GM10248 (cell line): ENCODE measurements around the gene COTL1.

Source experiments
- CTCF ChIA-PET: fragments of 300-600 bp; sonication (Branson Sonifier 250); formaldehyde crosslinking; extraction: SDS; loops from one replicate; lab custom pipeline; 2021; ENCODE audit warnings: antibody characterized with exemption; lab: Yijun Ruan, JAX
- POLR2A ChIA-PET: fragments of 350-650 bp; sonication (Branson Sonifier 250); formaldehyde crosslinking; extraction: SDS; loops from one replicate; lab custom pipeline; 2020; ENCODE audit warnings: antibody characterized with exemption; lab: Yijun Ruan, JAX
- DNase-seq: peaks from one replicate; pipeline ENCODE4 v3.0.0; 2012; ENCODE audit errors: extremely low spot score
- TF ChIP-seq, protein P1 (sequence below): IDR thresholded peaks from 2 replicates; pipeline ENCODE4 v1.5.1; 2012; ENCODE audit warnings: mild to moderate bottlenecking, low read depth; ENCODE audit errors: extremely low read depth, missing control alignments, control extremely low read depth

Gene COTL1

DNA sequence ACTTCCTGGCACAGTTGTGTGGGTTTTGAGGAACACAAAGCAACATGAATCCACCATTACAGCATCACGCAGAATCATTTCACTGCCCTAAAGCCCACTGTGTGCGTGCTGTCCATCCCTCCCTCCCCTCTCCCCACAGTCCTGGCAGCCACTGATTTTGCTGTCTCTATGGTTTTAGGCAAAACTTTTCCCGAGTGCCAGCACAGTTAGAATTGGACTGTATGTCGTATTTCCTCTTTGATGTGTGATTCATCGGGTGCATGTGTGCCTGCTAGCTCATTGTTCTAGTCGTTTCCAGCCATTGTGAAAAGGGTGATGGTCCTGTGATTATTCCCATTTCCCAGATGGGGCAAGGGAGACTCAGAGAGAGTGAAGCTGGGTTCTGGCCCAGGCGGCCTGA, 43.1 kb upstream of the COTL1 start:
- no peak for DNase-seq
- ChIA-PET CTCF (interaction anchor here (0.9 to 5.4 kb wide), 2 partner anchors 11 to 12 kb away, joined by 3 to 63 read pairs; no protein-coding TSS in a partner anchor), POLR2A (interaction anchor here (0.6 kb wide), 1 partner anchor 8 kb away, joined by 3 read pairs; no protein-coding TSS in a partner anchor)

DNA sequence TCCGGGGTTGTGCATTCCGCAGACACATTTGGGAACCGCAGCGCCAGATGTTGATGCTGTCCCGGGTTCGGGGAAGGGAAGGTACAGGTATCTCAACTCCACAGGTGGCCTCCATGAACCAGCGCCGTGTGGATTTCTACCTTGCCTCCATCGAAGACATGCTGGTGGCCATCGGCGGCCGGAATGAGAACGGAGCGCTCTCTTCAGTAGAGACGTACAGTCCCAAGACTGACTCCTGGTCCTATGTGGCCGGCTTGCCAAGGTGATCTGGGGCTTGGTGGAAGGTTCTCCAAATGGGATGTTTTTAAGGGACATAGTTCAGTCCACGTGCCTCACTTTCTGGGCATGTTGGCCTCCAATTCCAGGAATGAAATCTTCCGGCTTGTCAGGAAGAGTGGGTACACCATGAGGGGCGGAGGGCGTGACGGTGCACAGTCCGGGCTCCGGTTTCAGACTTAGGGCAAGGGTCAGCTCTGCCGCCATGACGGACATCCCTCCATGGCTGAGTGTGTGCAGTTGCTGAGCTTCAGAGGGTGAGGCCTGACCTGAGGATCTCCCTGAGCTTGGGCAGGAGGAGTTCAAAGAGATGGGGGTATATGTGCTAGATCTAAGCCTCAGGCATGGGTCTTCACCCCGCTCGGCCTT, 41.9 kb upstream of the COTL1 start:
- CTCF ChIA-PET, result interaction anchor here (3.1 to 5.4 kb wide), 2 partner anchors 12 to 13 kb away, joined by 15 to 63 read pairs; no protein-coding TSS in a partner anchor
- POLR2A ChIA-PET, result no interaction called here
- TF ChIP-seq, protein P1, sequence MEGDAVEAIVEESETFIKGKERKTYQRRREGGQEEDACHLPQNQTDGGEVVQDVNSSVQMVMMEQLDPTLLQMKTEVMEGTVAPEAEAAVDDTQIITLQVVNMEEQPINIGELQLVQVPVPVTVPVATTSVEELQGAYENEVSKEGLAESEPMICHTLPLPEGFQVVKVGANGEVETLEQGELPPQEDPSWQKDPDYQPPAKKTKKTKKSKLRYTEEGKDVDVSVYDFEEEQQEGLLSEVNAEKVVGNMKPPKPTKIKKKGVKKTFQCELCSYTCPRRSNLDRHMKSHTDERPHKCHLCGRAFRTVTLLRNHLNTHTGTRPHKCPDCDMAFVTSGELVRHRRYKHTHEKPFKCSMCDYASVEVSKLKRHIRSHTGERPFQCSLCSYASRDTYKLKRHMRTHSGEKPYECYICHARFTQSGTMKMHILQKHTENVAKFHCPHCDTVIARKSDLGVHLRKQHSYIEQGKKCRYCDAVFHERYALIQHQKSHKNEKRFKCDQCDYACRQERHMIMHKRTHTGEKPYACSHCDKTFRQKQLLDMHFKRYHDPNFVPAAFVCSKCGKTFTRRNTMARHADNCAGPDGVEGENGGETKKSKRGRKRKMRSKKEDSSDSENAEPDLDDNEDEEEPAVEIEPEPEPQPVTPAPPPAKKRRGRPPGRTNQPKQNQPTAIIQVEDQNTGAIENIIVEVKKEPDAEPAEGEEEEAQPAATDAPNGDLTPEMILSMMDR, result no peak
- DNase-seq, result no peak

More for the DNA sequence above, 43.1 kb upstream of the COTL1 start:
- TF ChIP-seq, protein P1, result no peak

DNA sequence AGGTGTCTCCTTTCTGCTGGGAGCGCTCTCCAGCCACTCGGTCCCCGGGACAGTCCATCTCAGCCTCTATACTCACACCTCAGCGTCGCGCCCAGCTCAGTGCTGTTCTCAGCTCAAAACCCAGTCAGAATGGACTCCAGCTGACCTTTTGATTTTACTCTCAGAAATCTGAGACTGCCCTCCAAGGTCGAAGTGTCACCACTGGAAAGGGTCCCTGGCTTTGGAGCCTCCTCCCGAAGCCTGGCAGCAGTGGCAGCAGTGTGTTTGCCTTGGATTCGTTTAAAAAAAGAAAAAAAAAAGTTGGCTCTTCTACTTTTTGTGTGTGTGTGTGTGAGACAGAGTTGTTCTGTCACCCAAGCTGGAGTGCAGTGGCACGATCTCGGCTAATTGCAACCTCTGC, 40.8 kb upstream of the COTL1 start:
- POLR2A ChIA-PET, result no interaction called here
- CTCF ChIA-PET, result interaction anchor here (0.7 to 3.1 kb wide), 4 partner anchors 8 to 68 kb away, joined by 3 to 15 read pairs (median 4); no protein-coding TSS in a partner anchor
- TF ChIP-seq, protein P1, result no peak
- DNase-seq, result no peak

DNA sequence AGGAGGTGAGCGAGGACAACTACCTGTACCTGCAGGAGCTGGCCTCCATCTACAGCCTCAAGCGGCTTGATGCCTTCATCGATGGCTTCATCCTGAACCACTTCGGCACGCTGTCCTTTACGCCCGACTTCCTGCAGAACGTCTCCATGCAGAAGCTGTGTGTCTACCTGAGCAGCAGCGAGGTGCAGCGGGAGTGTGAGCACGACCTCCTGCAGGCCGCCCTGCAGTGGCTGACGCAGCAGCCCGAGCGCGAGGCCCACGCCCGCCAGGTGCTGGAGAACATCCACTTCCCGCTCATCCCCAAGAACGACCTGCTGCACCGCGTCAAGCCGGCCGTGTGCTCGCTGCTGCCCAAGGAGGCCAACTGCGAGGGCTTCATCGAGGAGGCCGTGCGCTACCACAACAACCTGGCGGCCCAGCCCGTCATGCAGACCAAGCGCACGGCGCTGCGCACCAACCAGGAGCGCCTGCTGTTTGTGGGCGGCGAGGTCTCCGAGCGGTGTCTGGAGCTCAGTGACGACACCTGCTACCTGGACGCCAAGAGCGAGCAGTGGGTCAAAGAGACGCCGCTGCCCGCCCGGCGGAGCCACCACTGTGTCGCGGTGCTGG, 39.5 kb upstream of the COTL1 start:
- ChIA-PET POLR2A (no interaction called here), CTCF (interaction anchor here (0.8 to 3.1 kb wide), 4 partner anchors 9 to 68 kb away, joined by 3 to 15 read pairs (median 3); no protein-coding TSS in a partner anchor)
- DNase-seq, result no peak
- TF ChIP-seq, protein P1, result no peak

DNA sequence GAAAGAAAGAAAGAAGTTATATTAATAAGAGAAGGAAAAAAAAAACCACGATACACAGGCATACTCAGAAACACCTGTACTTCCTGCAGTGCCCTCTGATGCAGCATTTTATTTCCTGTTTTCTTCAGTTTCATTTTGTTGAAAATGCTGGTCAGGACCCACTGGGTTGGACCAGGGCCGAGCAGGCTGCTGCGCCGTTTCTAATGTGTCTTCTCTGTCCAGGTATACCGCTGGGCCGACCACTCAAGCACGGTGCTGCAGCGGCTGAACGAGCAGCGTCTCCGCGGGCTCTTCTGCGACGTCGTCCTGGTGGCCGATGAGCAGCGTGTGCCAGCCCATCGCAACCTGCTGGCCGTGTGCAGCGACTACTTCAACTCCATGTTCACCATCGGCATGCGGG, 38.8 kb upstream of the COTL1 start:
- TF ChIP-seq, protein P1, result no peak
- ChIA-PET POLR2A (no interaction called here), CTCF (interaction anchor here (1.2 to 3.1 kb wide), 4 partner anchors 9 to 82 kb away, joined by 3 to 15 read pairs (median 4); no protein-coding TSS in a partner anchor)
- DNase-seq, result no peak

DNA sequence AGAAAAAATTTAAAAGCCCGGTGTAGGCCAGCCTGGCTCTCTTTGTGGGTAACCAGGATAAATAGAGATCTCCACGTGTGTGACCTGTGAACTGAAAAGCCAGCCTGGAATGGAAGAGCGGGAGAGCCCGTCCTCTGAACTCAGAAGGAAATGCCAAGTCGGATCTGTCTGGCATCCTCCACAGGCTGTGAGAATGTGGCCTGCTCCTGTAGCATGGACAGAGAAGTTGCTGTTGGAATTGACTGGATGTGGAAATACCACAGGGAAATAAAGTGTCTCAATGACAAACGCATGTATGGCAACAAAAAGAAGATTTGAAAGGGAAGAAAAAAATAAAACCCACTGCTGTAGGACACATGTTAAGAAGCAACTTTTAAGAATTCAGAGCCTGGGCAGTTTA, 37.1 kb upstream of the COTL1 start:
- DNase-seq, result no peak
- ChIA-PET POLR2A (interaction anchor here (0.8 kb wide), 1 partner anchor 46 kb away, joined by 3 read pairs; no protein-coding TSS in a partner anchor), CTCF (interaction anchor here (1.0 to 2.3 kb wide), 4 partner anchors 17 to 84 kb away, joined by 4 to 15 read pairs (median 4); no protein-coding TSS in a partner anchor)
- TF ChIP-seq, protein P1, result no peak
